Dedifferentiated amniotic fluid mesenchymal stem cell (primary cell): Measurements from ENCODE around the gene KCNK10.
A peak's percentile ranks its signal among the peaks of the same experiment; 100 is the strongest.

Experiments
- DNase-seq: peaks from one replicate; pipeline ENCODE4 v3.0.0-alpha.2; 2016; ENCODE audit errors: extremely low spot score

KCNK10 gene

GRCh38 chr14:88321692-88322503, 1.2 kb downstream of the KCNK10 start:
- no peak for DNase-seq

GRCh38 chr14:88318406-88318805, 4.7 kb downstream of the KCNK10 start:
- DNase-seq, result no peak

- DNase-seq, result no peak
Measured at GRCh38 chr14:88316521-88316920, 6.5 kb downstream of the KCNK10 start.

- no peak for DNase-seq
Measured at GRCh38 chr14:88312257-88312656, 10.8 kb downstream of the KCNK10 start.

- no peak for DNase-seq
Measured at GRCh38 chr14:88311780-88312179, 11.3 kb downstream of the KCNK10 start.

GRCh38 chr14:88310449-88310848, 12.6 kb downstream of the KCNK10 start:
- no peak for DNase-seq

GRCh38 chr14:88310021-88310420, 13.0 kb downstream of the KCNK10 start:
- no peak for DNase-seq

- no peak for DNase-seq
Measured at GRCh38 chr14:88305528-88306322, 17.3 kb downstream of the KCNK10 start.

GRCh38 chr14:88303041-88303440, 20.0 kb downstream of the KCNK10 start:
- no peak for DNase-seq

GRCh38 chr14:88301381-88301780, 21.7 kb downstream of the KCNK10 start:
- DNase-seq, result no peak

DNA sequence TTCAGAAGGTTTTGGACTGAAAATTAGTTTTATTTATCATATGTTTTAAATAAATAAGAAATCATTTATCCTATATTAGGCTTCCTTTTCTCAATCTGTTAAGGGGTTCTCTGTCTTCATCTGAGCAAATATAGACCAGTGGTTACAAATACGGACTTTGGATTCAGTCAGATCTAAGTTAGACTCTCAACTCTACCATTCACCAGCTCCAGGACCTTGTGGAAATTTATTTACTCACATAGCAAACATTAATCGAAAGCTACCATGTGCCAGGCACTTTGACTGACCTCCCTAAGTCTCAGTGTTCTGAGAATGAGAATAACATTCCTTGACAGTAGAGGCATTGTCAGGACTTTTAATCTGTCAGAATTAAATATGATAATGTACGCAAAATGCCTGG, 22.3 kb downstream of the KCNK10 start:
- DNase-seq, result no peak

GRCh38 chr14:88299865-88300530, 23.1 kb downstream of the KCNK10 start:
- DNase-seq, result no peak

DNA sequence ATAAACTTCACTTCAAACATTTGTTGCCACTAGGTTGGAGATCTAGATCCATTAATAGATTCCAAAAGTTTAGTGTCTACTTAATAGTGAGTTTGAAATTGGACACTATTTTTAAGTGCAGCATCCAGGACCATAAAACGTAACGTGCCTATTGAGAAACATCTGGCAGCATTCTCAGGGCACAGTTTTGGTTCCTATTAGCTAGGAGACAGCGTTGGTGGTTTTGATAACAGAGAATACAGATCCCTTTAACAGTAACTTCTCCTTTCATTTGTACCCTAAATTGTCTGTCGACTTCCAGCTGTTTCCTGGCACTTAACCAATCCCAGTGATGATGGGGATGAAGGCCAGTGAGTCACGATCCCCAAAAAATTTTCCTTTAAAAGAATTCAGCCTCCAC, 25.8 kb downstream of the KCNK10 start:
- no peak for DNase-seq

DNA sequence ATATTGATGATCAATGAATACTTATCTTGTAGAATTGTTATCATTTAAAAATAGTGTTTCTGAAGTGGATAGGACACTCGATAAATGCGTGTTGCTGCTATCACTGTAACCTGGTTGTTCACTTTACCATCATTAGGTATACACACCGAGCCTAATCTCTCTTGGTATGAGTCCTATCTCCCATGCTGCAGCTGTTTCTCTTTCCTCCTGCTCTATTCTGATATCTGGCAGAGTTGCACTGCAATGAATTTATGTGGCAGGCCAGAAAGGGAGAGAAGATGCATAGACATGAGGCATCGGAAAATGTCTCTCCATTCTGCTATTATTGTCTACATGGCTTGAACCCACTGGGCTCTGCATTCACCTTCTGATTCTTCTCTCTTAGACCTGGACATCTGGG, 26.7 kb downstream of the KCNK10 start:
- no peak for DNase-seq

GRCh38 chr14:88289996-88290395, 33.1 kb downstream of the KCNK10 start:
- DNase-seq, result no peak

DNA sequence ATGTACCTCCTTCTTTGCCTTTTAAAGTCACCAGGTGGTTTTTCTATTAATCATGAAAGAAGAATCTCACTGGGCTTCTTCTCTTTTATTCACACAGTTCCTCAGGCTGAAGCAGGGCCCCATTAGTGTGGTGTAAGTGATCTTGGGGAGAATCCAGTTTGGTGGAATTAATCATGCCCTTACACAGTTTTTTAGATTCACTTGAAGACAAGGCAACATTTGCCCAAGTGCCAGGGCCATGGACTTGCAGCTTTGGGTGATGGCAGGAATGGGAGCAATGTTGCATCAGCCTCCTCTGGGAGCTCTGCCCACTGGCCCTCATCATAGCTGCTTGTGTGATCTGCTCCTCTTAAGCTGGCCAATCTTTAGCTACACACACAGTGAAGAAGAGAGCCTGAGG, 33.8 kb downstream of the KCNK10 start:
- DNase-seq, result peak; percentile 54

- no peak for DNase-seq
Measured at GRCh38 chr14:88286309-88286708, 36.8 kb downstream of the KCNK10 start.

DNA sequence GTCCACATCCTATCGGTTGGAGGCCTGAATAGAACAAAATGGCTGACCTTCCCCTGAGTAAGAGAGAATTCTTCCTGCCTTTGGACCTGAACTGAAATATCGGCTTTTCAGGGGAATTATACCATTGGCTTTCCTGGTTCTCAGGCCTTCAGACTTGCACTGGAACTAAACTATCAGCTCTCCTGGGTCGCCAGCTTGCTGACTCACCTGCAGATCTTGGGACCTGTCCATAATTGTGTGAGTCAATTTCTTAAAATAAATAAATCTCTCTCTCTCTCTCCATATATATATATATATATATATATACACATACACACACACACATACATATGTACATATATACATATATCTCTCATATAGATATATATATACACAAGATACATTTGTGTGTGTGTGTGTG, 41.6 kb downstream of the KCNK10 start:
- no peak for DNase-seq

DNA sequence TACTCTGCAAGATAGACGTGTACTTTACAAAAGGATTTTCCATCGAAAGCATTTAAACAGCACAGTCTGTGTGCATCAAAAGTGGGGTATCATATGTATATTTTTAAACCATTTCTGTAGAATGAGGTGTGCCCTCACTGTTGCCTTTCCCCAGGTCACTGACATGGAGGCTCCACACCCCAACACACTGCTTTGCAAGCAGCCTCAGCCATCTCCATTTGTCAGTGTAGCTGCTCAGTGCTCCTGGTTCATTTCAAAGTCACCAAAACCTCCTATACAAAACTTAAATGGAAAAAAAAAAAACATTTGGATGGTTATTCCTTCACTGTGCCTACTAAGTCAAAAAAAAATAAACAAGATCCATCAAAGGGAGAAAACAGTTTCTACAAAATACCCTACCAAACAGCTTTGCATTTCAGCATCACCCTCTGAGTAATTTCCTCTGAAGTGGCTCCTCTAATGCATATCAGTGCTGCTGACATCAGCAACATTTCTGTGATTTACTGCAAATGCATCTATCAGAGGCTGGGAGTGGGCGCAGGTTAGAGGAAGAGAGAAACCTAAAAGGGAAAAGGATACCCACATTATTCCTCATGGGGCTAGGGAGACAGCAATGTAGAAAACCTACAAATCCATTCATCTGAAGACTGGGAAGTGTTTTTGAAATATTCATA, 46.0 kb downstream of the KCNK10 start:
- no peak for DNase-seq

DNA sequence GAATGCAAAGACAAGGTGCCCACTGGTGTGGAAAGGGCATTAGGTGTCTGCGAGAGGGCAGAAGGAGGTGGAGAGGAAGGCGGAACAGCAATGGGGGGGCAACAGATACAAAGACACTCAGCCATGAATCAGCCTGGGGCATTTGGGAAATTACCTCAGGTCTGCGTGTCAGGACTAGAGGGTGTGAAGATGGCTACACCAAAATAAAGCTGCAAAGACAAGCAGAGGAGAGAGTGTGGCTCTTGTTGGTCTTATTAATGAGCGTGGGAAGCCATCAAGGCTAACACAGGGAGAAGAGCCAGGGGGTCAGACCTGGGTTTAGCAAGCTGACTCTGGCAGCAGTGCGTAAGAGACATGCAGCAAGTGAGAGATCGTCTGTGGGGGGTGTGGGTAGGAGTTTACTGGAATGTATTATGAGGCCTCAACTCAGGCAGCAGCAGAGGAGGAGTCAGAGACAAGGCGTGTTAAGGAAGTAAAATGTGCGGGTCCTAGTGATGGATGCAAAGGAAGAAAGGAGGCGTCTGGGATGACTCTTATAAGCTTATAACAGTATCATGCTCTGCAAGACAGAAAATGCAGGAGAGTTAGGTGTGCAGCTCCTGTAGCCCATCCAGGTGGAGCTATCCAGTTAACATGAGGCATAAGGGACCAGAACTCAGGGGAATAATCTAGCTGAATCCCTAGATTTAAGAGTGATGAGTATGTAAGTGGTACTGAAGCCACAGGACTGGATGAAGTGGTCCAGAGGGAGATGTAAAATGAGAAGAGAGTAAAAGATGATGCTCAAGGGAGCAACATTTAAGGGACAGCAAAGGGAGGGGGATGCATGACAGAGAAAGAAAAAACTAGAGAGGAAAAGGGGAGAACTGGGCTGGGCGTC, 50.4 kb downstream of the KCNK10 start:
- DNase-seq, result no peak

GRCh38 chr14:88271205-88271604, 51.9 kb downstream of the KCNK10 start:
- DNase-seq, result no peak
